ENCODE measurements around the gene C8G.

DNA sequence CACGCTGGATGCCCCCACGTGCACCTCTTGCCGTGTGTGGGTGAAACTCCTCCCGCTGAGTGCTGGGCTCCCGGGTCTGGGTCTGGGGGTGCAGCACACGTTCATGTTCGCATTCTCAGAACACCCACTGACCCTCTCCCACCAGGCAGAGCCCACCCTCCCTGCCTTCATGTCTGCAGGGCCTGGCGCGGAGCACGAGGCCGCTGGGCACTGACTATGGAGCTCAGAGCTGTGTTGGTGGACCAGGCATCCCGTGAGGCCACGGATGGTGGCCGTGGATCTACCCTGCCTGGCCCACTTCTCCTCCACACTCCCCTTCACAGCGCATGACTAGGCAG is 15.9 kb downstream of the C8G start:
- TF ChIP-seq E2F1 (CRISPR knock-in tag; IDR thresholded peaks at IDR 0.05) (no peak), CTCF (IDR thresholded peaks at IDR 0.05) (no peak)
- TF ChIP-seq, protein P1, sequence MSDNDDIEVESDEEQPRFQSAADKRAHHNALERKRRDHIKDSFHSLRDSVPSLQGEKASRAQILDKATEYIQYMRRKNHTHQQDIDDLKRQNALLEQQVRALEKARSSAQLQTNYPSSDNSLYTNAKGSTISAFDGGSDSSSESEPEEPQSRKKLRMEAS (CRISPR knock-in tag; IDR thresholded peaks at IDR 0.05): no peak

Measured in WTC11 (cell line).